Astrocyte of the spinal cord (primary cell): ENCODE measurements around the gene VGLL3.
A peak's percentile ranks its signal among the peaks of the same experiment; 100 is the strongest.

ENCODE experiments used
- DNase-seq: peaks from one replicate; pipeline ENCODE4 v3.0.0; 2011; ENCODE audit warnings: low read depth, low spot score
- H3K4me3 ChIP-seq: 2 replicates; pipeline ENCODE4 v1.5.1; 2011; ENCODE audit warnings: low read depth, mild to moderate bottlenecking, low read length, moderate library complexity
- in situ Hi-C: cut with HindIII; loops from 2 replicates; pipeline ENCODE4 v1.10.0; 2017; ENCODE audit warnings: low sequenced_read_pairs
- TF ChIP-seq, protein P1 (sequence below): IDR thresholded peaks from 2 replicates; pipeline ENCODE4 v1.5.1; 2012; ENCODE audit warnings: low read depth, mild to moderate bottlenecking, low read length, inconsistent platforms

VGLL3 gene

DNA sequence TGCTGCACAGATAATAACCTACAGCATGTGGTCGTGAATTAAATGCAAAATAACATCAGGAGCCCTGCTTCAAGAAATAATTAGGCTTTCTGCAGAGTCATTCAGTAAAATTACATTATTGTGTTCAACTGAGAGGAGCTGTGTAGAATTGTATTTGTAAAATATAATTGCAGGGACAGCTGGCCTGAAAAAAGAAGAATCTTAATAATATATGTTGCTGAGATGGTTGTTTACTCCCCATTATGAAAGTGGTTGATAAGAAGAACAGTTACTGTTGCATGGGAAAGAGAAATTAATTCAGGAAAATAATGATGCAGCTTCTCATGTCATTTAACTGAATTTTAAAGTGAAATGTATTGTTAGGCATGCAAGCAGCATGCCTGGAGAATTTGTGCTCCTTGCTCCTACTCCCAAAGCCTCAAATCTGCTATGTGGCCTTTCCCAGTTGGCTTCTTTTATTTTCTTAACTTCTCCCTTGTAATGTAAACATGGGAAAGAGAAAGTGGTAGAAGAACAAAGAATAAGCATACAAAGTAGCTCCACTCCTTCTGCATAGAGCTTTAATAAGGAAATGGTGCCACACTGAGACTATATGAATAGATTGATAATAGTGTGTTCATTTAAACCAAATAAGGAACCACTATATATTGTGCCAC, 100.1 kb downstream of the VGLL3 start:
- H3K4me3 ChIP-seq, result no peak overlapping the region
- peak; percentile 22 for DNase-seq
- in situ Hi-C loops, result no loop called here
- TF ChIP-seq, protein P1, sequence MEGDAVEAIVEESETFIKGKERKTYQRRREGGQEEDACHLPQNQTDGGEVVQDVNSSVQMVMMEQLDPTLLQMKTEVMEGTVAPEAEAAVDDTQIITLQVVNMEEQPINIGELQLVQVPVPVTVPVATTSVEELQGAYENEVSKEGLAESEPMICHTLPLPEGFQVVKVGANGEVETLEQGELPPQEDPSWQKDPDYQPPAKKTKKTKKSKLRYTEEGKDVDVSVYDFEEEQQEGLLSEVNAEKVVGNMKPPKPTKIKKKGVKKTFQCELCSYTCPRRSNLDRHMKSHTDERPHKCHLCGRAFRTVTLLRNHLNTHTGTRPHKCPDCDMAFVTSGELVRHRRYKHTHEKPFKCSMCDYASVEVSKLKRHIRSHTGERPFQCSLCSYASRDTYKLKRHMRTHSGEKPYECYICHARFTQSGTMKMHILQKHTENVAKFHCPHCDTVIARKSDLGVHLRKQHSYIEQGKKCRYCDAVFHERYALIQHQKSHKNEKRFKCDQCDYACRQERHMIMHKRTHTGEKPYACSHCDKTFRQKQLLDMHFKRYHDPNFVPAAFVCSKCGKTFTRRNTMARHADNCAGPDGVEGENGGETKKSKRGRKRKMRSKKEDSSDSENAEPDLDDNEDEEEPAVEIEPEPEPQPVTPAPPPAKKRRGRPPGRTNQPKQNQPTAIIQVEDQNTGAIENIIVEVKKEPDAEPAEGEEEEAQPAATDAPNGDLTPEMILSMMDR, result no peak
